Mammary epithelial cell (primary cell): Measurements from ENCODE around the gene RNU6-8.

ENCODE experiments used
- EZH2 ChIP-seq: IDR thresholded peaks from 2 replicates; pipeline ENCODE4 v1.6.1; 2012; ENCODE audit warnings: low read length, inconsistent platforms, borderline replicate concordance
- TF ChIP-seq, protein P1 (sequence below), 2 donors: IDR thresholded peaks in 1 of 2; conservative IDR thresholded peaks in 1 of 2; 2 replicates each; pipeline ENCODE4 v1.5.1; 2011 to 2012; ENCODE audit warnings: inconsistent platforms in 2 of 2, low read length in 2 of 2, mild to moderate bottlenecking in 2 of 2, control low read depth in 1 of 2, low read depth in 1 of 2; ENCODE audit not compliant: insufficient read depth in 1 of 2; ENCODE audit errors: extremely low read depth in 1 of 2

DNA sequence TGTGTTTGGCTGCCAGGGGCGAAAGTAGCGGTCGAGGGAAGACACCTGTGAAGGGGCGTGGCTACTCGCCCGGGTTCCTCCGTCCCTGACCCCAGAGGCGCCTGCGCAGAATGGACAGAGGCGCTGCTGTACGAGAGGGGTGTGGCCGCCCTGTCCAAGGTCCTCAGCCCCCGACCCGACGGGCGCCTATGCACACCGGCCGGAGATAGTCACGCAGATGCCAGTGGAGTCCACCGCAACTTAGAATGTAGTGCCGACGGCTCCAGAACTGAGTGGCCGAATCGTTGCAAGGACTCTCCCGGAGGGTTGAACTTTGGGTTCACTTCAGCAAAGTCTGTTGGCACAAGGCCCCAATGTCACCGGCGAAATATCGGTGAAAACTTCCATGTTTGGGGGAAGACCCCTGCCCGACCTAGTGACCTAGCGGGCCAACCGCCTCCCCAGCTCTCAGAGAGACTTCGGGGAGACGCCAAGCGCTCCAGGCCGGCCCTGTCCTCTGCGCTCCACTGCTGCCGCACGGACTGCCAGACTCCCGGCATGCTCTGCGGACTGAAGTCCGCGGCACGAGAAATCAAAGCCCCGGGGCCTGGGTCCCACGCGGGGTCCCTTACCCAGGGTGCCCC lies 1.8 kb downstream of the RNU6-8 start:
- TF ChIP-seq, protein P1, sequence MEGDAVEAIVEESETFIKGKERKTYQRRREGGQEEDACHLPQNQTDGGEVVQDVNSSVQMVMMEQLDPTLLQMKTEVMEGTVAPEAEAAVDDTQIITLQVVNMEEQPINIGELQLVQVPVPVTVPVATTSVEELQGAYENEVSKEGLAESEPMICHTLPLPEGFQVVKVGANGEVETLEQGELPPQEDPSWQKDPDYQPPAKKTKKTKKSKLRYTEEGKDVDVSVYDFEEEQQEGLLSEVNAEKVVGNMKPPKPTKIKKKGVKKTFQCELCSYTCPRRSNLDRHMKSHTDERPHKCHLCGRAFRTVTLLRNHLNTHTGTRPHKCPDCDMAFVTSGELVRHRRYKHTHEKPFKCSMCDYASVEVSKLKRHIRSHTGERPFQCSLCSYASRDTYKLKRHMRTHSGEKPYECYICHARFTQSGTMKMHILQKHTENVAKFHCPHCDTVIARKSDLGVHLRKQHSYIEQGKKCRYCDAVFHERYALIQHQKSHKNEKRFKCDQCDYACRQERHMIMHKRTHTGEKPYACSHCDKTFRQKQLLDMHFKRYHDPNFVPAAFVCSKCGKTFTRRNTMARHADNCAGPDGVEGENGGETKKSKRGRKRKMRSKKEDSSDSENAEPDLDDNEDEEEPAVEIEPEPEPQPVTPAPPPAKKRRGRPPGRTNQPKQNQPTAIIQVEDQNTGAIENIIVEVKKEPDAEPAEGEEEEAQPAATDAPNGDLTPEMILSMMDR (conservative IDR thresholded peaks at IDR 0.05 in 1 of 2, IDR thresholded peaks at IDR 0.05 in 1 of 2; ENCODE audit: extremely low read depth in 1 of 2, insufficient read depth in 1 of 2, low read depth in 1 of 2, low read length in 2 of 2): no peak
- TF ChIP-seq EZH2: no peak
